HG03280 (cell line): ENCODE measurements around the gene SMAD3.
"Not testable (repeated sequence)": the region's sequence is repeated elsewhere in the genome, so short reads cannot be mapped to it uniquely, and the experiment has no call there.

Source experiments
- ATAC-seq: cut with Tn5 transposase; IDR thresholded peaks from one replicate; pipeline ENCODE4 v1.9.1; 2021; ENCODE audit warnings: mild to moderate bottlenecking, moderate library complexity; ENCODE audit not compliant: unreplicated experiment

The SMAD3 gene

GRCh38 chr15:67065531-67066005 is at the start of gene SMAD3:
Gene SMAD3 (plus strand): TSS chr15:67065602. CDS start chr15:67066155, 553 bp downstream.
- ATAC-seq: peak; percentile 44

GRCh38 chr15:67017311-67017710 is 48.1 kb upstream of the SMAD3 start:
- ATAC-seq: no peak

GRCh38 chr15:67018026-67018425 is 47.4 kb upstream of the SMAD3 start:
- no peak for ATAC-seq

- ATAC-seq: no peak
Measured at GRCh38 chr15:67018441-67018840, 47.0 kb upstream of the SMAD3 start.

GRCh38 chr15:67019069-67019468 is 46.3 kb upstream of the SMAD3 start:
- no peak for ATAC-seq

- ATAC-seq: no peak
Measured at GRCh38 chr15:67019884-67020520, 45.4 kb upstream of the SMAD3 start.

GRCh38 chr15:67020668-67021067 is 44.7 kb upstream of the SMAD3 start:
- ATAC-seq: not testable (repeated sequence)

GRCh38 chr15:67021455-67021854 is 43.9 kb upstream of the SMAD3 start:
- no peak for ATAC-seq

GRCh38 chr15:67022587-67023105 is 42.8 kb upstream of the SMAD3 start:
- ATAC-seq: no peak

GRCh38 chr15:67023517-67024313 is 41.7 kb upstream of the SMAD3 start:
- no peak for ATAC-seq

- no peak for ATAC-seq
Measured at GRCh38 chr15:67024314-67024997, 40.9 kb upstream of the SMAD3 start.

GRCh38 chr15:67024998-67025368 is 40.4 kb upstream of the SMAD3 start:
- no peak for ATAC-seq

GRCh38 chr15:67025719-67026609 is 39.4 kb upstream of the SMAD3 start:
- ATAC-seq: no peak

- no peak for ATAC-seq
Measured at GRCh38 chr15:67026610-67026967, 38.8 kb upstream of the SMAD3 start.

GRCh38 chr15:67028440-67028839 is 37.0 kb upstream of the SMAD3 start:
- not testable (repeated sequence) for ATAC-seq

GRCh38 chr15:67030036-67030762 is 35.2 kb upstream of the SMAD3 start:
- ATAC-seq: no peak

GRCh38 chr15:67031331-67031730 is 34.1 kb upstream of the SMAD3 start:
- no peak for ATAC-seq

- ATAC-seq: no peak
Measured at GRCh38 chr15:67032608-67033007, 32.8 kb upstream of the SMAD3 start.

GRCh38 chr15:67033012-67033411 is 32.4 kb upstream of the SMAD3 start:
- ATAC-seq: no peak

GRCh38 chr15:67033571-67034044 is 31.8 kb upstream of the SMAD3 start:
- no peak for ATAC-seq
